Osteocyte (in vitro differentiated cells): ENCODE measurements around the gene BIVM. TPM values are rescaled to one million over a fixed set of nuclear protein-coding genes. Genes with fewer than 3 reads are reported as not detected.
"Not testable (repeated sequence)": the region's sequence is repeated elsewhere in the genome, so short reads cannot be mapped to it uniquely, and the experiment has no call there.

Experiments used
- DNase-seq: peaks from one replicate; pipeline ENCODE4 v3.0.0; 2021; ENCODE audit warnings: mixed read lengths; ENCODE audit not compliant: unreplicated experiment; ENCODE audit errors: extremely low spot score
- H3K27ac Mint-ChIP-seq: one replicate; pipeline ENCODE4 v1.8.0; 2021; ENCODE audit warnings: mild to moderate bottlenecking, mixed read lengths; ENCODE audit not compliant: unreplicated experiment
- H3K27me3 Mint-ChIP-seq: one replicate; pipeline ENCODE4 v1.8.0; 2021; ENCODE audit warnings: mixed read lengths; ENCODE audit not compliant: unreplicated experiment
- H3K36me3 Mint-ChIP-seq: one replicate; pipeline ENCODE4 v1.8.0; 2021; ENCODE audit warnings: mixed read lengths; ENCODE audit not compliant: unreplicated experiment
- H3K4me1 Mint-ChIP-seq: one replicate; pipeline ENCODE4 v1.8.0; 2021; ENCODE audit warnings: mixed read lengths; ENCODE audit not compliant: unreplicated experiment
- H3K4me3 Mint-ChIP-seq: one replicate; pipeline ENCODE4 v1.8.0; 2021; ENCODE audit warnings: mild to moderate bottlenecking, moderate library complexity, mixed read lengths; ENCODE audit not compliant: unreplicated experiment
- H3K9me3 Mint-ChIP-seq: one replicate; pipeline ENCODE4 v1.8.0; 2021; ENCODE audit warnings: mixed read lengths; ENCODE audit not compliant: unreplicated experiment
- CTCF ChIP-seq: fragments of 200-600 bp; sonication (generic); IDR thresholded peaks from 2 replicates; pipeline ENCODE4 v1.5.0; 2021; ENCODE audit warnings: antibody characterized with exemption, mild to moderate bottlenecking, moderate library complexity
- total RNA-seq: library from RNA; stranded (reverse); gene quantifications from 2 replicates; pipeline ENCODE4 v1.2.1, GENCODE V29; 2021

Gene BIVM
- total RNA-seq, 1 donor from 2014 or later: 30.7 TPM

DNA sequence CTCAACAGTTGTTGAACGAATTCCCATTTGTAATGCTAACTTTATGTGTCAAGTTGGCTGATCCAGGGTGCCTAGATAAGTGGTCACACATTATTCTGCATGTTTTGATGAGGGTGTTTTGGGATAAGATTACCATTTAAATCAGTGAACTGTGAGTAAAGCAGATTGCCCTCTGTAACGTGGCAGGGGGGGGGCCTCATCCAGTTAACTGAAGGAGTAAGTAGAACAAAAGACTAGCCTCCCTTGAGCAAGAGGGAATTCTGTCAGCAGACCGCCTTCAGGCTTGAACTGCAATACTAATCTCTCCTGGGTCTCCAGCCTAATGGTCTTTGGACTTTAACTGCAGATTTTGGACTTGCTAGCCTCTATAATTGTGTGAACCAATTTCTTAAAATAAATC is 21.2 kb upstream of the BIVM start:
- TF ChIP-seq CTCF: no peak
- peaks cover 8% of the 10 kb centered on the region for H3K4me1 Mint-ChIP-seq
- H3K4me3 Mint-ChIP-seq: no peak overlapping the region
- peaks cover 4% of the 10 kb centered on the region for H3K9me3 Mint-ChIP-seq
- peaks cover 8% of the 10 kb centered on the region for H3K36me3 Mint-ChIP-seq
- H3K27me3 Mint-ChIP-seq: no peaks in the 10 kb centered on the region
- DNase-seq: no peak
- no peak overlapping the region for H3K27ac Mint-ChIP-seq

- TF ChIP-seq CTCF: no peak
- Mint-ChIP-seq H3K27ac (no peak overlapping the region), H3K4me3 (no peak overlapping the region), H3K4me1 (peaks cover under 1% of the 10 kb centered on the region), H3K36me3 (peaks cover 8% of the 10 kb centered on the region), H3K27me3 (no peaks in the 10 kb centered on the region), H3K9me3 (peaks cover 4% of the 10 kb centered on the region)
- DNase-seq: no peak
These were observed 19.3 kb upstream of the BIVM start for GRCh38 chr13:102779436-102780159.

- not testable (repeated sequence) for H3K27ac Mint-ChIP-seq, H3K4me1 Mint-ChIP-seq, H3K9me3 Mint-ChIP-seq, H3K36me3 Mint-ChIP-seq, H3K4me3 Mint-ChIP-seq, H3K27me3 Mint-ChIP-seq, DNase-seq
These were observed 18.3 kb upstream of the BIVM start for GRCh38 chr13:102780656-102781055.

DNA sequence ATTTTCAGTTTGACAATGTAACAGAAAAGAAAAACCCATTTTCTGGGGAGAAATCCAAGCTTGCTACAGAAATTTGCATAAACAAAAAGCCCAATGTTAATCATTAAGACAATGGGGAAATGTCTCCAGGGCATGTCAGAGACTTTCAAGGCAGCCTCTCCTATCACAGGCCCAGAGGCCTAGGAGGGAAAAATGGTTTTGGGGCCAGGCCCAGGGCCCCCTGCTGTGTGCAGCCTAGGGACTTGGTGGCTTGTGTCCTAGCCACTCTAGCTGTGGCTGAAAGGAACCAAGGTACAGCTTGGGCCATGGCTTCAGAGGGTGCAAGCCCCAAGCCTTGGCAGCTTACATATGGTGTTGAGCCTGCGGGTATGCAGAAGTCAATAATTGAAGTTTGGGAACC is 17.3 kb upstream of the BIVM start:
- Mint-ChIP-seq H3K4me1 (no peaks in the 10 kb centered on the region), H3K9me3 (peaks cover 4% of the 10 kb centered on the region), H3K4me3 (no peak overlapping the region), H3K36me3 (peaks cover 10% of the 10 kb centered on the region), H3K27me3 (no peaks in the 10 kb centered on the region), H3K27ac (no peak overlapping the region)
- DNase-seq: no peak
- no peak for TF ChIP-seq CTCF

GRCh38 chr13:102784483-102784882 is 14.4 kb upstream of the BIVM start:
- TF ChIP-seq CTCF: no peak

GRCh38 chr13:102788683-102789082 is 10.2 kb upstream of the BIVM start:
- peaks cover 38% of the 10 kb centered on the region for H3K36me3 Mint-ChIP-seq
- H3K4me3 Mint-ChIP-seq: no peak overlapping the region
- no peak for TF ChIP-seq CTCF
- H3K27me3 Mint-ChIP-seq: no peaks in the 10 kb centered on the region
- H3K27ac Mint-ChIP-seq: no peak overlapping the region
- DNase-seq: no peak
- H3K4me1 Mint-ChIP-seq: no peaks in the 10 kb centered on the region
- no peaks in the 10 kb centered on the region for H3K9me3 Mint-ChIP-seq

More at GRCh38 chr13:102784483-102784882, 14.4 kb upstream of the BIVM start:
- H3K9me3 Mint-ChIP-seq: peaks cover 4% of the 10 kb centered on the region
- H3K4me3 Mint-ChIP-seq: no peak overlapping the region
- peaks cover 27% of the 10 kb centered on the region for H3K36me3 Mint-ChIP-seq
- DNase-seq: no peak
- H3K4me1 Mint-ChIP-seq: no peaks in the 10 kb centered on the region
- H3K27me3 Mint-ChIP-seq: no peaks in the 10 kb centered on the region
- H3K27ac Mint-ChIP-seq: no peak overlapping the region
